HEK293 (cell line): ENCODE measurements around the gene SLC4A1AP.

ENCODE experiments used
- ATF2 ChIP-seq: fragments of 450-650 bp; formaldehyde crosslinking; IDR thresholded peaks from 2 replicates; pipeline ENCODE4 v1.5.1; 2016; ENCODE audit warnings: missing biosample characterization, missing genetic modification characterization, low read depth
- ZBTB26 ChIP-seq: fragments of 450-650 bp; formaldehyde crosslinking; optimal IDR thresholded peaks from 2 replicates; pipeline ENCODE3; 2016; ENCODE audit warnings: missing biosample characterization, mild to moderate bottlenecking, missing genetic modification characterization
- ZNF146 ChIP-seq: fragments of 450-650 bp; formaldehyde crosslinking; IDR thresholded peaks from 2 replicates; pipeline ENCODE4 v1.5.1; 2016; ENCODE audit warnings: missing biosample characterization, missing genetic modification characterization
- ZNF24 ChIP-seq: fragments of 450-650 bp; formaldehyde crosslinking; IDR thresholded peaks from 2 replicates; pipeline ENCODE4 v1.5.1; 2016; ENCODE audit warnings: missing biosample characterization, missing genetic modification characterization
- ZNF266 ChIP-seq: fragments of 450-650 bp; formaldehyde crosslinking; IDR thresholded peaks from 2 replicates; pipeline ENCODE4 v1.5.1; 2016; ENCODE audit warnings: missing biosample characterization, missing genetic modification characterization, low read depth
- ZNF423 ChIP-seq: fragments of 450-650 bp; formaldehyde crosslinking; IDR thresholded peaks from 2 replicates; pipeline ENCODE4 v1.5.1; 2016; ENCODE audit warnings: missing biosample characterization, missing genetic modification characterization
- ZNF513 ChIP-seq: fragments of 450-650 bp; IDR thresholded peaks from 2 replicates; pipeline ENCODE4 v1.5.1; 2018; ENCODE audit warnings: missing biosample characterization, missing genetic modification characterization
- ZNF585B ChIP-seq: fragments of 450-650 bp; formaldehyde crosslinking; IDR thresholded peaks from 2 replicates; pipeline ENCODE4 v1.5.1; 2016; ENCODE audit warnings: missing biosample characterization, missing genetic modification characterization
- ZNF704 ChIP-seq: fragments of 450-650 bp; formaldehyde crosslinking; IDR thresholded peaks from 2 replicates; pipeline ENCODE4 v1.5.1; 2016; ENCODE audit warnings: missing biosample characterization, missing genetic modification characterization
- TF ChIP-seq, protein P1 (sequence below): fragments of 450-650 bp; formaldehyde crosslinking; IDR thresholded peaks from 2 replicates; pipeline ENCODE4 v1.5.1; 2016; ENCODE audit warnings: missing biosample characterization, missing genetic modification characterization
- TF ChIP-seq, protein P2 (sequence below): fragments of 450-650 bp; formaldehyde crosslinking; IDR thresholded peaks from 2 replicates; pipeline ENCODE4 v1.5.1; 2016; ENCODE audit warnings: missing biosample characterization, missing genetic modification characterization

DNA sequence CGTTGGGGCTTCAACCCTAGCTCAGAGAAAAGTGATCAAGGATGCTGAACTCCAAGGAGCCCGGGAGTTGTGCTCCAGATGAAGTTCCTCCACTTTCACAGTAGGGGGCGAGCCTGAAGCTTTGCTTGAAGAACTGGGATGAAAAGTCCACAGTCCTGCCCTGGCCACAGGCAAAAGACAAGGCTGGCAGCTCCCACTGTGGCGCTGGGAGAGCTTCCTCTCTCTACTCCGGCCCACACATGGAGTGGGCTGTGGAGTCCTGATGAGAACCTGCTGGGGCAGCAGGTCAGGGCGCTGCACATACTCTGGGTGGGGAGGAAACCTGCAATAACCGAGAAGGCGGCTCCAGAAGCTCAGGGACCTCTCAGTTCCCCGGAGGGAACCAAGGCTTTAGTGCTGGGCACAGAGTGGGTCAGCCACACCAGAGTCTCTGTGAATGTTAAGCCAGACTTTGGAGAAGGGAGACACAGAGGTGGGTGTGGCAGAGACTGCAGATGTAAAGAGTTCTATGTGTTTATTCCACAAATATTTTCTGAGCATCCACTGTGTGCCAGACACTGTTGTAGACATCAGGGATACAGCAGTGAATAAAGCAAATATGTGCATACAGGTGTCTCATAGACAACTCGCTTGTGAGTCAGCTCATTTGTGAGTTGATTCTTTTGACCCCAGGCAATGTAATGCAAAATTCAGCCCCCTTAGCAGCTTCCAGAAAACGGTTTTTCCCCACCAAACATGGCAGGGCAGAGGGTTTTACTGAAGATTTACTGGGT is 59.9 kb downstream of the SLC4A1AP start:
- TF ChIP-seq ZBTB26 (tag by site-specific recombination), result no peak
- TF ChIP-seq ZNF585B, result no peak
- no peak for TF ChIP-seq ZNF423
- TF ChIP-seq, protein P1, sequence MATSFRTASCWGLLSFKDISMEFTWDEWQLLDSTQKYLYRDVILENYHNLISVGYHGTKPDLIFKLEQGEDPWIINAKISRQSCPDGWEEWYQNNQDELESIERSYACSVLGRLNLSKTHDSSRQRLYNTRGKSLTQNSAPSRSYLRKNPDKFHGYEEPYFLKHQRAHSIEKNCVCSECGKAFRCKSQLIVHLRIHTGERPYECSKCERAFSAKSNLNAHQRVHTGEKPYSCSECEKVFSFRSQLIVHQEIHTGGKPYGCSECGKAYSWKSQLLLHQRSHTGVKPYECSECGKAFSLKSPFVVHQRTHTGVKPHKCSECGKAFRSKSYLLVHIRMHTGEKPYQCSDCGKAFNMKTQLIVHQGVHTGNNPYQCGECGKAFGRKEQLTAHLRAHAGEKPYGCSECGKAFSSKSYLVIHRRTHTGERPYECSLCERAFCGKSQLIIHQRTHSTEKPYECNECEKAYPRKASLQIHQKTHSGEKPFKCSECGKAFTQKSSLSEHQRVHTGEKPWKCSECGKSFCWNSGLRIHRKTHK (tag by site-specific recombination), result no peak
- no peak for TF ChIP-seq ZNF266 (tag by site-specific recombination)
- no peak for TF ChIP-seq ATF2 (tag by site-specific recombination)
- TF ChIP-seq ZNF513 (tag by site-specific recombination), result no peak
- no peak for TF ChIP-seq ZNF24
- TF ChIP-seq, protein P2, sequence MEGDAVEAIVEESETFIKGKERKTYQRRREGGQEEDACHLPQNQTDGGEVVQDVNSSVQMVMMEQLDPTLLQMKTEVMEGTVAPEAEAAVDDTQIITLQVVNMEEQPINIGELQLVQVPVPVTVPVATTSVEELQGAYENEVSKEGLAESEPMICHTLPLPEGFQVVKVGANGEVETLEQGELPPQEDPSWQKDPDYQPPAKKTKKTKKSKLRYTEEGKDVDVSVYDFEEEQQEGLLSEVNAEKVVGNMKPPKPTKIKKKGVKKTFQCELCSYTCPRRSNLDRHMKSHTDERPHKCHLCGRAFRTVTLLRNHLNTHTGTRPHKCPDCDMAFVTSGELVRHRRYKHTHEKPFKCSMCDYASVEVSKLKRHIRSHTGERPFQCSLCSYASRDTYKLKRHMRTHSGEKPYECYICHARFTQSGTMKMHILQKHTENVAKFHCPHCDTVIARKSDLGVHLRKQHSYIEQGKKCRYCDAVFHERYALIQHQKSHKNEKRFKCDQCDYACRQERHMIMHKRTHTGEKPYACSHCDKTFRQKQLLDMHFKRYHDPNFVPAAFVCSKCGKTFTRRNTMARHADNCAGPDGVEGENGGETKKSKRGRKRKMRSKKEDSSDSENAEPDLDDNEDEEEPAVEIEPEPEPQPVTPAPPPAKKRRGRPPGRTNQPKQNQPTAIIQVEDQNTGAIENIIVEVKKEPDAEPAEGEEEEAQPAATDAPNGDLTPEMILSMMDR (tag by site-specific recombination), result 0 out of 2 replicates have a peak, but pooled peaks have one; percentile 25
- no peak for TF ChIP-seq ZNF704
- no peak for TF ChIP-seq ZNF146
